Measurements from ENCODE around the gene TSSC4. TPM values are rescaled to one million over a fixed set of nuclear protein-coding genes. Genes with fewer than 3 reads are reported as not detected.

Gene TSSC4
- total RNA-seq, 1 donor from 2014 or later = 52.2 TPM

- peak overlapping the region; percentile 36 for H3K27ac Mint-ChIP-seq (ENCODE audit: unreplicated experiment)
- no peaks in the 10 kb centered on the region for H3K27me3 Mint-ChIP-seq (ENCODE audit: low read depth)
- no peak for TF ChIP-seq CTCF (IDR thresholded peaks at IDR 0.05)
- peaks cover 34% of the 10 kb centered on the region for H3K4me1 Mint-ChIP-seq (ENCODE audit: low read depth)
- H3K9me3 Mint-ChIP-seq (ENCODE audit: low read depth) = no peaks in the 10 kb centered on the region
- H3K36me3 Mint-ChIP-seq (ENCODE audit: low read depth) = no peaks in the 10 kb centered on the region
- no peak overlapping the region for H3K4me3 Mint-ChIP-seq (ENCODE audit: unreplicated experiment)
- DNase-seq (ENCODE audit: low spot score) = no peak
These were observed 9.2 kb upstream of the TSSC4 start for GRCh38 chr11:2391181-2391975.

GRCh38 chr11:2392241-2392959 lies 8.2 kb upstream of the TSSC4 start:
- peaks cover 27% of the 10 kb centered on the region for H3K4me1 Mint-ChIP-seq (ENCODE audit: low read depth)
- no peaks in the 10 kb centered on the region for H3K27me3 Mint-ChIP-seq (ENCODE audit: low read depth)
- no peaks in the 10 kb centered on the region for H3K9me3 Mint-ChIP-seq (ENCODE audit: low read depth)
- no peak for TF ChIP-seq CTCF (IDR thresholded peaks at IDR 0.05)
- no peak overlapping the region for H3K4me3 Mint-ChIP-seq (ENCODE audit: unreplicated experiment)
- no peak overlapping the region for H3K27ac Mint-ChIP-seq (ENCODE audit: unreplicated experiment)
- no peak for DNase-seq (ENCODE audit: low spot score)
- H3K36me3 Mint-ChIP-seq (ENCODE audit: low read depth) = peaks cover 4% of the 10 kb centered on the region

- no peak overlapping the region for H3K27ac Mint-ChIP-seq (ENCODE audit: unreplicated experiment)
- H3K4me1 Mint-ChIP-seq (ENCODE audit: low read depth) = peaks cover 23% of the 10 kb centered on the region
- no peaks in the 10 kb centered on the region for H3K9me3 Mint-ChIP-seq (ENCODE audit: low read depth)
- TF ChIP-seq CTCF (IDR thresholded peaks at IDR 0.05) = no peak
- no peaks in the 10 kb centered on the region for H3K27me3 Mint-ChIP-seq (ENCODE audit: low read depth)
- DNase-seq (ENCODE audit: low spot score) = no peak
- H3K4me3 Mint-ChIP-seq (ENCODE audit: unreplicated experiment) = no peak overlapping the region
- peaks cover 6% of the 10 kb centered on the region for H3K36me3 Mint-ChIP-seq (ENCODE audit: low read depth)
These were observed 7.3 kb upstream of the TSSC4 start for GRCh38 chr11:2393111-2393868.

- no peak overlapping the region for H3K27ac Mint-ChIP-seq (ENCODE audit: unreplicated experiment)
- no peak overlapping the region for H3K4me3 Mint-ChIP-seq (ENCODE audit: unreplicated experiment)
- peak; percentile 24 for TF ChIP-seq CTCF (IDR thresholded peaks at IDR 0.05)
- DNase-seq (ENCODE audit: low spot score) = no peak
- H3K4me1 Mint-ChIP-seq (ENCODE audit: low read depth) = peaks cover 20% of the 10 kb centered on the region
- no peaks in the 10 kb centered on the region for H3K9me3 Mint-ChIP-seq (ENCODE audit: low read depth)
- no peaks in the 10 kb centered on the region for H3K27me3 Mint-ChIP-seq (ENCODE audit: low read depth)
- peaks cover 6% of the 10 kb centered on the region for H3K36me3 Mint-ChIP-seq (ENCODE audit: low read depth)
These were observed 6.4 kb upstream of the TSSC4 start for GRCh38 chr11:2393941-2394817.

Data from chondrocyte (in vitro differentiated cells).